ENCODE measurements around the gene SPPL2C. TPM values are rescaled to one million over a fixed set of nuclear protein-coding genes. Genes with fewer than 3 reads are reported as not detected.
A peak's percentile ranks its signal among the peaks of the same experiment; 100 is the strongest.

SPPL2C gene
- total RNA-seq, 1 experiment from 2014 or later, result not detected

GRCh38 chr17:45826919-45827588 lies 17.6 kb upstream of the SPPL2C start:
- DNase-seq (ENCODE audit: unreplicated experiment), result no peak
- no peak for TF ChIP-seq CTCF (IDR thresholded peaks at IDR 0.05; ENCODE audit: unreplicated experiment)
- POLR2A ChIA-PET, result interaction anchor here (0.6 to 1.0 kb wide), 2 partner anchors 113 to 183 kb away, joined by 3 read pairs; no protein-coding TSS in a partner anchor
- Mint-ChIP-seq H3K4me1 (ENCODE audit: insufficient read depth, unreplicated experiment) (no peaks in the 10 kb centered on the region), H3K4me3 (ENCODE audit: unreplicated experiment) (no peak overlapping the region), H3K27ac (ENCODE audit: low read depth, unreplicated experiment) (no peak overlapping the region), H3K9me3 (ENCODE audit: unreplicated experiment) (no peaks in the 10 kb centered on the region), H3K36me3 (ENCODE audit: insufficient read depth, unreplicated experiment) (no peaks in the 10 kb centered on the region), H3K27me3 (ENCODE audit: insufficient read depth, unreplicated experiment) (peaks cover 35% of the 10 kb centered on the region)
- intact Hi-C loops (cut with micrococcal nuclease), result no loop called here
- no TSS peak for BruUV-seq (replicated peaks)
- CTCF ChIA-PET, result interaction anchor here (0.9 to 2.6 kb wide), 4 partner anchors 11 to 241 kb away, joined by 3 to 15 read pairs (median 4); no protein-coding TSS in a partner anchor

GRCh38 chr17:45828171-45828570 lies 16.5 kb upstream of the SPPL2C start:
- intact Hi-C loops (cut with micrococcal nuclease), result no loop called here
- H3K4me3 Mint-ChIP-seq (ENCODE audit: unreplicated experiment), result no peak overlapping the region
- CTCF ChIA-PET, result interaction anchor here (0.6 to 2.6 kb wide), 3 partner anchors 12 to 187 kb away, joined by 5 to 15 read pairs (median 6); no protein-coding TSS in a partner anchor

GRCh38 chr17:45828582-45829133 lies 16.0 kb upstream of the SPPL2C start:
- Mint-ChIP-seq H3K4me1 (ENCODE audit: insufficient read depth, unreplicated experiment) (no peaks in the 10 kb centered on the region), H3K36me3 (ENCODE audit: insufficient read depth, unreplicated experiment) (no peaks in the 10 kb centered on the region), H3K9me3 (ENCODE audit: unreplicated experiment) (no peaks in the 10 kb centered on the region), H3K4me3 (ENCODE audit: unreplicated experiment) (no peak overlapping the region), H3K27me3 (ENCODE audit: insufficient read depth, unreplicated experiment) (peaks cover 35% of the 10 kb centered on the region), H3K27ac (ENCODE audit: low read depth, unreplicated experiment) (no peak overlapping the region)
- ChIA-PET CTCF (interaction anchor here (0.7 to 1.1 kb wide), 3 partner anchors 13 to 163 kb away, joined by 3 to 5 read pairs (median 4); no protein-coding TSS in a partner anchor), POLR2A (no interaction called here)
- TF ChIP-seq CTCF (IDR thresholded peaks at IDR 0.05; ENCODE audit: unreplicated experiment), result no peak
- peak; percentile 30 for DNase-seq (ENCODE audit: unreplicated experiment)
- intact Hi-C loops (cut with micrococcal nuclease), result no loop called here
- BruUV-seq (replicated peaks), result no TSS peak

More at GRCh38 chr17:45828171-45828570, 16.5 kb upstream of the SPPL2C start:
- Mint-ChIP-seq H3K9me3 (ENCODE audit: unreplicated experiment) (no peaks in the 10 kb centered on the region), H3K36me3 (ENCODE audit: insufficient read depth, unreplicated experiment) (no peaks in the 10 kb centered on the region), H3K4me1 (ENCODE audit: insufficient read depth, unreplicated experiment) (no peaks in the 10 kb centered on the region), H3K27ac (ENCODE audit: low read depth, unreplicated experiment) (no peak overlapping the region), H3K27me3 (ENCODE audit: insufficient read depth, unreplicated experiment) (peaks cover 35% of the 10 kb centered on the region)
- POLR2A ChIA-PET, result interaction anchor here (1.0 kb wide), 1 partner anchor 184 kb away, joined by 3 read pairs; no protein-coding TSS in a partner anchor
- no peak for DNase-seq (ENCODE audit: unreplicated experiment)
- TF ChIP-seq CTCF (IDR thresholded peaks at IDR 0.05; ENCODE audit: unreplicated experiment), result no peak
- BruUV-seq (replicated peaks), result no TSS peak

GRCh38 chr17:45833920-45834319 lies 10.8 kb upstream of the SPPL2C start:
- POLR2A ChIA-PET, result no interaction called here
- CTCF ChIA-PET, result interaction anchor here (0.8 to 1.0 kb wide), 3 partner anchors 21 to 193 kb away, joined by 3 to 4 read pairs (median 3); no protein-coding TSS in a partner anchor

More at GRCh38 chr17:45833920-45834319, 10.8 kb upstream of the SPPL2C start:
- no peak overlapping the region for H3K27ac Mint-ChIP-seq (ENCODE audit: low read depth, unreplicated experiment)
- H3K9me3 Mint-ChIP-seq (ENCODE audit: unreplicated experiment), result no peaks in the 10 kb centered on the region
- H3K4me1 Mint-ChIP-seq (ENCODE audit: insufficient read depth, unreplicated experiment), result no peaks in the 10 kb centered on the region
- H3K27me3 Mint-ChIP-seq (ENCODE audit: insufficient read depth, unreplicated experiment), result peaks cover 30% of the 10 kb centered on the region
- intact Hi-C loops (cut with micrococcal nuclease), result loop anchor here (2.0 kb wide), 1 partner anchor 111 kb away; no protein-coding TSS in a partner anchor
- no peak for DNase-seq (ENCODE audit: unreplicated experiment)
- no peak for TF ChIP-seq CTCF (IDR thresholded peaks at IDR 0.05; ENCODE audit: unreplicated experiment)
- no peak overlapping the region for H3K4me3 Mint-ChIP-seq (ENCODE audit: unreplicated experiment)
- no peaks in the 10 kb centered on the region for H3K36me3 Mint-ChIP-seq (ENCODE audit: insufficient read depth, unreplicated experiment)
- BruUV-seq (replicated peaks), result no TSS peak
